OCI-LY7 (cell line): ENCODE measurements around the gene PLA2G4A. TPM values are rescaled to one million over a fixed set of nuclear protein-coding genes. Genes with fewer than 3 reads are reported as not detected.

ENCODE experiments used
- BruUV-seq: library from RNA; stranded (reverse); fragments of 400-500 nt; replicated peaks from 2 replicates; lab custom pipeline; 2021; lab: Mats Ljungman, UMichigan
- CTCF ChIA-PET: fragments of 300-600 bp; sonication (Branson Sonifier 250); formaldehyde crosslinking; loops from one replicate; lab custom pipeline; 2022; ENCODE audit warnings: antibody characterized with exemption; ENCODE audit not compliant: unreplicated experiment; lab: Charles Lee
- POLR2A ChIA-PET: fragments of 300-600 bp; sonication (Branson Sonifier 250); formaldehyde crosslinking; loops from one replicate; lab custom pipeline; 2022; ENCODE audit warnings: antibody characterized with exemption; lab: Charles Lee
- DNase-seq: peaks from one replicate; pipeline ENCODE4 v3.0.0-alpha.2; 2015; ENCODE audit warnings: low spot score
- H2AFZ ChIP-seq: fragments of 200-600 bp; sonication (generic), shearing (Covaris generic); 2 replicates; pipeline ENCODE4 v1.6.1; 2014; ENCODE audit warnings: mild to moderate bottlenecking, antibody characterized with exemption, low read length, moderate library complexity
- H3K27ac ChIP-seq: fragments of 200-600 bp; sonication (generic); 2 replicates; pipeline ENCODE4 v1.5.1; 2014; ENCODE audit warnings: mixed run types, low read depth, mild to moderate bottlenecking, moderate library complexity, low read length, inconsistent platforms; ENCODE audit not compliant: poor library complexity, severe bottlenecking
- H3K36me3 ChIP-seq: fragments of 200-600 bp; sonication (generic); 2 replicates; pipeline ENCODE4 v1.6.1; 2014; ENCODE audit warnings: mild to moderate bottlenecking, antibody characterized with exemption, low read length, moderate library complexity, mixed read lengths; ENCODE audit not compliant: insufficient read depth
- H3K4me1 ChIP-seq: fragments of 200-600 bp; sonication (generic); 2 replicates; pipeline ENCODE4 v1.5.1; 2014; ENCODE audit warnings: mild to moderate bottlenecking, low read length; ENCODE audit not compliant: insufficient read depth, poor library complexity, severe bottlenecking
- H3K4me2 ChIP-seq: fragments of 200-600 bp; sonication (generic); 2 replicates; pipeline ENCODE4 v1.6.1; 2014; ENCODE audit warnings: mild to moderate bottlenecking, low read length
- H3K4me3 ChIP-seq: fragments of 200-600 bp; sonication (generic); 2 replicates; pipeline ENCODE4 v1.5.1; 2014; ENCODE audit warnings: mild to moderate bottlenecking, low read depth, low read length; ENCODE audit not compliant: poor library complexity, severe bottlenecking
- H3K79me2 ChIP-seq: fragments of 200-600 bp; sonication (generic); 2 replicates; pipeline ENCODE4 v1.6.1; 2016; ENCODE audit warnings: low read depth, mild to moderate bottlenecking, low read length, moderate library complexity, mixed read lengths; ENCODE audit not compliant: insufficient read depth
- H3K9me2 ChIP-seq: fragments of 200-600 bp; sonication (generic); 2 replicates; pipeline ENCODE4 v1.6.1; 2016; ENCODE audit warnings: mild to moderate bottlenecking, low read length, mixed read lengths; ENCODE audit not compliant: insufficient read depth
- H3K9me3 ChIP-seq: fragments of 200-600 bp; sonication (generic); 2 replicates; pipeline ENCODE4 v1.6.1; 2014; ENCODE audit warnings: mild to moderate bottlenecking, mixed run types, low read length, mixed read lengths
- H4K20me1 ChIP-seq: fragments of 200-600 bp; sonication (generic); 2 replicates; pipeline ENCODE4 v1.6.1; 2014; ENCODE audit warnings: mild to moderate bottlenecking, antibody characterized with exemption, low read length, moderate library complexity, mixed read lengths; ENCODE audit not compliant: insufficient read depth
- CTCF ChIP-seq: fragments of 200-600 bp; sonication (generic); conservative IDR thresholded peaks from 2 replicates; pipeline ENCODE4 v1.5.1; 2014; ENCODE audit warnings: mild to moderate bottlenecking, antibody characterized with exemption, low read length, moderate library complexity, mixed read lengths
- EZH2phosphoT487 ChIP-seq: fragments of 200-600 bp; sonication (generic); IDR thresholded peaks from 2 replicates; pipeline ENCODE4 v1.6.1; 2018; ENCODE audit warnings: low read depth, borderline replicate concordance, mild to moderate bottlenecking, mixed run types, antibody characterized with exemption, low read length, moderate library complexity, mixed read lengths
- intact Hi-C: fragments of 100-400 bp; cut with micrococcal nuclease; formaldehyde crosslinking; loops from one replicate; pipeline ENCODE4 v1.10.0; 2022; ENCODE audit not compliant: unreplicated experiment
- total RNA-seq, 2 experiments: library from RNA; depleted of rRNA in 1 of 2; stranded (reverse); fragments of >200 nt in 1 of 2; shearing (Covaris generic) in 1 of 2; gene quantifications; 2 replicates each; pipeline ENCODE4 v1.2.3, GENCODE V29; 2014 to 2022

Gene PLA2G4A
- total RNA-seq, 2 experiments from 2014 or later = not detected

GRCh38 chr1:186975220-186975619 lies 146.5 kb downstream of the PLA2G4A start:
- Histone ChIP-seq H3K36me3 (no peaks in the 10 kb centered on the region), H3K4me2 (no peak overlapping the region), H3K9me2 (no peaks in the 10 kb centered on the region), H3K4me1 (no peaks in the 10 kb centered on the region), H3K27ac (no peak overlapping the region), H3K79me2 (no peaks in the 10 kb centered on the region), H3K4me3 (no peak overlapping the region), H3K9me3 (no peaks in the 10 kb centered on the region), H2AFZ (no peak overlapping the region), H4K20me1 (no peaks in the 10 kb centered on the region; the same call in 1 of the 2 replicates)
- TF ChIP-seq EZH2phosphoT487 (no peak), CTCF (no peak)
- no TSS peak for BruUV-seq
- intact Hi-C loops = no loop called here
- CTCF ChIA-PET = no interaction called here
- DNase-seq = no peak
- POLR2A ChIA-PET = interaction anchor here (0.6 to 1.0 kb wide), 3 partner anchors 10 to 21 kb away, joined by 3 to 4 read pairs (median 3); no protein-coding TSS in a partner anchor

GRCh38 chr1:186976700-186977099 lies 148.0 kb downstream of the PLA2G4A start:
- Histone ChIP-seq H3K4me2 (no peak overlapping the region), H3K9me2 (no peaks in the 10 kb centered on the region), H3K4me1 (no peaks in the 10 kb centered on the region), H4K20me1 (no peaks in the 10 kb centered on the region; the same call in 1 of the 2 replicates), H3K4me3 (no peak overlapping the region), H3K79me2 (no peaks in the 10 kb centered on the region), H2AFZ (no peak overlapping the region), H3K27ac (no peak overlapping the region), H3K36me3 (no peaks in the 10 kb centered on the region), H3K9me3 (no peaks in the 10 kb centered on the region)
- intact Hi-C loops = no loop called here
- ChIA-PET POLR2A (interaction anchor here (0.6 kb wide), 1 partner anchor 1792 kb away, joined by 3 read pairs; no protein-coding TSS in a partner anchor), CTCF (no interaction called here)
- TF ChIP-seq EZH2phosphoT487 = no peak
- TF ChIP-seq CTCF = no peak
- DNase-seq = no peak
- BruUV-seq = no TSS peak

- no peak overlapping the region for H3K27ac ChIP-seq
- intact Hi-C loops = no loop called here
- DNase-seq = no peak
- no peaks in the 10 kb centered on the region for H3K36me3 ChIP-seq
- no peak overlapping the region for H3K4me3 ChIP-seq
- no peak overlapping the region for H2AFZ ChIP-seq
- no peaks in the 10 kb centered on the region for H3K79me2 ChIP-seq
- ChIA-PET CTCF (no interaction called here), POLR2A (interaction anchor here (0.6 kb wide), 1 partner anchor 74 kb away, joined by 3 read pairs; no protein-coding TSS in a partner anchor)
- no TSS peak for BruUV-seq
- H3K4me2 ChIP-seq = no peak overlapping the region
- H3K9me2 ChIP-seq = no peaks in the 10 kb centered on the region
- no peaks in the 10 kb centered on the region; the same call in 1 of the 2 replicates for H4K20me1 ChIP-seq
- TF ChIP-seq EZH2phosphoT487 = no peak
- TF ChIP-seq CTCF = no peak
- no peaks in the 10 kb centered on the region for H3K9me3 ChIP-seq
- no peaks in the 10 kb centered on the region for H3K4me1 ChIP-seq
Measured at GRCh38 chr1:186977266-186977957, 148.7 kb downstream of the PLA2G4A start.
